ENCODE results near the gene MTARC2.

The MTARC2 gene

DNA sequence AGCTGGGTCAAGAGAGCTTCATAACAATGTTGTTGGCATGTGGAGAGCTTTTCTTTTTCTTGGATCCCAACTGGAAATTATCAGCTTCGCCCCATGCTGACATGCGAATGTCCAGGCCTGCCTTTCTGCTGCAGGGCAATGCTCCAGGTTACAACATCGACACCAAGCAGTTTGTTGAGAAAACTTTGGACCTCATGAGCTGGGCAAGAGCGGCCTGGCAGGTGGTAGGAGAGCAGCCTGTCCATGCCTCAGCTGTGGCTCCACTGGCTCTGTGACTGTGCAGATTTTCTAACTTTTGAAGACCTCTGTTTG lies 80.0 kb downstream of the MTARC2 start:
- DNase-seq (ENCODE audit: low spot score), result no peak

GRCh38 chr1:220828950-220829586 lies 80.9 kb downstream of the MTARC2 start:
- no peak for DNase-seq (ENCODE audit: low spot score)

GRCh38 chr1:220833436-220833835 lies 85.3 kb downstream of the MTARC2 start:
- DNase-seq (ENCODE audit: low spot score), result no peak
